ENCODE data around the gene LPCAT2.
"Not testable (repeated sequence)": the region's sequence is repeated elsewhere in the genome, so short reads cannot be mapped to it uniquely, and the experiment has no call there.

Gene LPCAT2

GRCh38 chr16:55605754-55606336, 97.0 kb downstream of the LPCAT2 start:
- DNase-seq (ENCODE audit: low read depth in 2 of 2): no peak

DNA sequence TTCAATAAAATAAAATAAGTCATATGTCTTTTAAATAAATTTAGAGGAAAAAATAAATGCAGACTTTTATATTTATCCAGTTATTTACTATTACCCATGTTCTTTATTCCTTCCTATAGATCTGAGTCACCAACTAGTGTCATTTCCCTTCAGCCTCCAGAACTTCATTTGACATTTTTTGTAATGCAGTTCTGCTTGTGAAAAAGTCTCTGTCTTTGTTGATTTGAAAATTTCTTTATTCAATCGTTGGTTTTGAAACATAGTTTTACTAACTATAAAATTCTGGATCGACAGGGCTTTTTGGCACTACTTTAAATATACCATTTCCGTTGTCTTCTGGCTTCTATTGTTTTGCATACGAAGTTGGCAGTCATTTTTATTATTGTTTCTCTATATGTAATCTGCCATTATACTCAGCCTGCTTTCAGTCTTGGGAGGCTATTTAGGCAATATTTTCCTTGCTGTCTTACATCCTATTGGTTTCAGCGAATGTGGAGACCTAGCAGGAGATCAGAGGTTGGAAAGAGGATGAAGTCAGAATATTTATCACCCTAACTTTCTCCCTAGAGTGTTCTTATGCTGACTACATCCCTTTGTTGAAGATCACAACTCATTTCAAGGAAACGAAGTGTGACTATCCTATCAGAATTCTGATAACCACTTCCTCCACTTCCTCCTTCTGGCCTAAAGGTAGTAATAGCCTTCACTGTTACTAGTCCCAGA, 104.9 kb downstream of the LPCAT2 start:
- no peak for DNase-seq (ENCODE audit: low read depth in 2 of 2)

DNA sequence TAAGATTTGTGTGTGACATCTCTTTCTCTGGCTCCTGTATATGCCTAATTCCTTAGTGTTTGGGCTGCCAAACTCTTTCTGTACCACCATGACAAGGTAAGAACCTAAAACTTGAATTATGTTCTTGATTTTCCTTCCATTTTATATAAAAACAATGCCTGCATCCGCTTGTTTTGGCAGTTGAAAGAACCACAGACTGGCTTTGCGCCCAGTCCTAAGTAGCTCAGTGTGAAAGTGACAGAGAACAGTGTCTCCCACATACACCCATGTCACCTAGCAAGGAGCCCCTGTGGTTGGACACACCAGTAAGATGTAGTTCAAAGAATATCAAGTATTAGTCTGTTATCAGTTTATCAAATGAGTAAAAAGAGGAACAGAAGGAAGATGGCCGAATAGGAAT, 106.2 kb downstream of the LPCAT2 start:
- DNase-seq (ENCODE audit: low read depth in 2 of 2): no peak

DNA sequence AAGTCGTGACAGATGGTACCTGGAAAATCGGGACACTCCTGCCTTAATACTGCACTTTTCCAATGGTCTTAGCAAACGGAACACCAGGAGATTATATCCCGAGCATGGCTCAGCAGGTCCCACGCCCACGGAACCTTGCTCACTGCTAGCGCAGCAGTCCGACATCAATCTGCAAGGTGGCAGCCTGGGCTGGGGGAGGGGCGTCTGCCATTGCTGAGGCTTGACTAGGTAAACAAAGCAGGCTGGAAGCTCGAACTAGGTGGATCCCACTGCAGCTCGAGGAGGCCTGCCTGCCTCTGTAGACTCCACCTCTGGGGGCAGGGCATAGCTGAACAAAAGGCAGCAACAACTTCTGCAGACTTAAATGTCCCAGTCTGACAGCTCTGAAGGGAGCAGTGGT, 106.8 kb downstream of the LPCAT2 start:
- DNase-seq (ENCODE audit: low read depth in 2 of 2): not testable (repeated sequence)

DNA sequence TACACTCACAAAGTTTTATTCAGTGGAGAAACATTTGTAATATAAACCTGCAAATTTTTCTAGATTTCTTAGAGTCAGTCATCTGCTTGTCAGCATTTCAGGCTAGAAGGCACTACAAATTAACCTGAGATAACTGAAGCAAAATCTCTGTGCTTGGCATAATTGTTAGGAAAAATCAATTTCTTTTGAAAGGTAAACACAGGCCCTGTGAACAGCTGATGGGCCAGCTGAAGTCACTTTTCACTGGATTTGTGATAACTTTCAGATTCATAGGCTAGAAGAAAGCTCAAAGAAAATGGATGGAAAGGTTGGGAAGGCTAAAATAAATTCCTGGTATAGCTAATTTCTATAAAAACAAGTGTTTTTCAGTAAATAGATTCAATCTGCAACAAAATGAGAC, 112.9 kb downstream of the LPCAT2 start:
- no peak for DNase-seq (ENCODE audit: low read depth in 2 of 2)

- no peak for DNase-seq (ENCODE audit: low read depth in 2 of 2)
Observed at GRCh38 chr16:55622272-55622671, 113.4 kb downstream of the LPCAT2 start.

- no peak for DNase-seq (ENCODE audit: low read depth in 2 of 2)
Observed at GRCh38 chr16:55622930-55623561, 114.2 kb downstream of the LPCAT2 start.

DNA sequence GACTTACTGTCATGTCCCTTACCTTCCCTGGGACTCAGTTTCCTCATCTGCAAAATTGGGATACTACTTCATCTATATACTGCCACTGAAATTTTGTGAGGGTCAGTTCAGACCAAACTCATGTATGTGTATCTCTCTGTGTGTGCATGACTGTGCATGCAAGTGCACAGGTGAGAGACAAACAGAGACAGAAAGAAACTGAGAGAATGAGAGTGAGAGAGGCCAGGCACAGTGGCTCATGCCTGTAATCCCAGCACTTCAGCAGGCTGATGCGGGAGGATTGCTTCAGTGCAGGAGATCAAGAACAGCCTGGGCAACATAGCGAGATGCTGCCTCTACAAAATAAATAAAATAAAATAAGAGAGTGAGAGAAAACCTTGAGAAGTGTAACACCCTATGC, 114.8 kb downstream of the LPCAT2 start:
- DNase-seq (ENCODE audit: low read depth in 2 of 2): no peak

GRCh38 chr16:55624696-55625095, 115.8 kb downstream of the LPCAT2 start:
- no peak for DNase-seq (ENCODE audit: low read depth in 2 of 2)

DNA sequence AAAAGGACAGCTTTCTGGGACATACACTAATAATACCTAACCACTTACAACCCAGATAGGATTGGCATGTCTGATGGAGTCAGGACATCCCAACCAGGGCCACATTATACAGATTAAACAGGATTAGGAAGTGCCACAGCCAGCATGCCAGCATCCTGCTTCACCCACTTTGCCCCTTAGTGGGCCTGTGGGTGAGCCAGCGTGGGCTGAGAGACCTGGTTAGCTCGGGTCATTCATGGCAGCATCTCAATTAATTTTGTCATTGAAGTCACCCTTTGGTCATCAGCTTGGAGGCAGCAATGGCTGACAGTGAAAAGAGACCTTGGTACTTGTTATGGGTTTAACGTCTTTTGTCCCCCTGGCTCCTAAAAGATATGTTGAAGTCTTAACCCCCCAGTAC, 117.0 kb downstream of the LPCAT2 start:
- no peak for DNase-seq (ENCODE audit: low read depth in 2 of 2)

GRCh38 chr16:55628306-55628968, 119.6 kb downstream of the LPCAT2 start:
- no peak for DNase-seq (ENCODE audit: low read depth in 2 of 2)

DNA sequence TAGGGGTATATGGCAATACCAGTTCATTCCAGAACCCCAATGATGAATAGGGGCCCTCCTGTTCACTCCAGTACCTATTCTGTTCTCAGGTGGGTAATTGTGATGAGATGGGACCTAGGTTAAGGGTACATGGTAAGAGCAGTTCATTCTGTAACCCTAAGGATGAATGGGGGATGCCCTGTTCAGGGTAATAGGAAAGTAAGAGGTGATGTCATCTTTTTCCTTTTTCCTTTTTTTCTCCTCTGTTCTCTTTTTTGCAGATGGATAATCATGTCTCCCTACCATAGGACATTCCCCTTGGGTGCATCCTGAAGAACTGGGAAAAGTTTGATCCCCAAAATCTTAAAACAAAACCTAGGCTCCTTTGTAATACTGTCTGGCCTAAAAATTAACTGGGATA, 121.9 kb downstream of the LPCAT2 start:
- DNase-seq (ENCODE audit: low read depth in 2 of 2): no peak

GRCh38 chr16:55632259-55632658, 123.4 kb downstream of the LPCAT2 start:
- no peak for DNase-seq (ENCODE audit: low read depth in 2 of 2)

DNA sequence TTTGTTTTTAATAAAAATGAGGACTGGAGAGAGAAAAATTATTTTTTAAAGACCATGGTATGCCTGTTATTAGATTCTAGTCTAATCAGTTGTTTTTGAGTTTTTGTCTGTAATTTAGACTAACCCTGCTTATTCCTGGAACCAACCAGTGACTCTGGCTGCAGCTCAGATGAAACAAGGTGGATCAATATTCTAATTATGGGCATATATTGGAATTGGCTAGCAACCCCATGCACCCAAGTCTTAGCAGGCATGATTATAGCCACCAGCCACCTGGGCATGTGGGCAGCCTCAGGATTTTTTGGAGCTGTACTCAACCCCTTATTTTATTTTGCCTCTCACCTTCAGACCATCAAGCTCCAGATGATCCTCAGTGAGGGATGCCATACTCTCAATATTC, 125.3 kb downstream of the LPCAT2 start:
- no peak for DNase-seq (ENCODE audit: low read depth in 2 of 2)
